Measurements from ENCODE around the gene NELFB.

DNA sequence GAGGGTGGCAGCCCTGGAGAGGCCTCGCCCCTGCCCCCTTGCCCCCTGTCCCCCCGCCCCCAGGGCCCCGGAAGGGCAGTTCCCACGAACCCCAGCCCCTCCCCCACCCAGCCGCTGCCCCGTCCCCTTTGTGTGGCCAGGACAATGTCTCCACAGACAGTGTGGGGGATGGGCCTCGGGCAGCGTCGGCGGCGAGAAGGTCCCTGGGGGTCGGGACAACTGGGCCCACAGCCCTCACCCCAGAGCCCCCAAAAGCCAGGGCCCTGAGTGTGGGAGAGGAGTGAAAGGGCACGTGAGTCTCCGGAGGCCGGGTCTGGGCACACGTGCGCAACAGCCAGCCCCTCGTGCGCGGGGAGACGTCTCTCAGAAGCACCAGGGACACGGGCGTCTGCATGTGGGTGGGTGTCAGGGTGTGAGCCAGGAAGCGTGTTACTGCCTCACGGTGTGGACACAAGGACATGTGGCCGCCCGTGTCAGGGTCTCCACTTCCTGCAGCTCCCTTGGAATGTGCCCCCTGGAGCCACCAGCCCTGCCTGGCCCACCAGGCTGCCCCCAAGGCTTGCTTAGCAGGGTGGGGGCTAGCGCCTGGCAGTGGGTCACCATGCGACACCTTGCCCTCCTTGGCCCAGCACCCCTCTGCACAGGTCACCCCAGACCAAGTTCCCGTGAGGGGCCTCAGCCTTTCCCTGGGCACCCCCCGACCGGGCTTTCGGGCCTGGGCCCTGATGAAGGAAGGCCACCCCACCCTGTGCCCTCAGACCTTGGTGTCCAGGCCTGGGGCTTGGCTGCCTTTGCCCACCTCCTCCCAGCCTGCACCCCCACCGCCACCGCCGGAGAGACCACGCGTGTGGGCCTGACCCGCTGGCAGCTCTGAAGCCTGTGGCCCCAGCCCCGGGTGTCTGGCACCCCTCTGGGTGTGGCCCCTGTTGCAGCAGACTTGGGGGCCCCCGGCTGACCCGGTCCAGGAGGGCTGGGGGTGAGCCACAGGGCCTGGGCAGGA is 59.7 kb downstream of the NELFB start:
- TF ChIP-seq CTCF (IDR thresholded peaks at IDR 0.05; ENCODE audit: low read length) (no peak), EZH2 (IDR thresholded peaks at IDR 0.05; ENCODE audit: borderline replicate concordance, low read length) (no peak)

Measured in OCI-LY1 (cell line).